KOPT-K1 (cell line): ENCODE results near the gene GPR142.
"Not testable (repeated sequence)": the region's sequence is repeated elsewhere in the genome, so short reads cannot be mapped to it uniquely, and the experiment has no call there.

Experiments used
- H3K27ac ChIP-seq: fragments of 200-600 bp; sonication (generic); 2 replicates; pipeline ENCODE4 v1.5.1; 2016; ENCODE audit warnings: antibody characterized with exemption, mild to moderate bottlenecking, low read depth, low read length; ENCODE audit not compliant: poor library complexity, severe bottlenecking
- H3K36me3 ChIP-seq: fragments of 200-600 bp; sonication (generic); 2 replicates; pipeline ENCODE4 v1.5.1; 2017; ENCODE audit warnings: antibody characterized with exemption, mild to moderate bottlenecking, low read length, moderate library complexity; ENCODE audit not compliant: insufficient read depth
- H3K9me3 ChIP-seq: fragments of 200-600 bp; sonication (generic); 2 replicates; pipeline ENCODE4 v1.5.1; 2017; ENCODE audit warnings: antibody characterized with exemption, low read length, mild to moderate bottlenecking; ENCODE audit not compliant: insufficient read depth, poor library complexity, severe bottlenecking

Gene GPR142

GRCh38 chr17:74391771-74392170 is 24.5 kb downstream of the GPR142 start:
- H3K27ac ChIP-seq, result no peak overlapping the region
- no peaks in the 10 kb centered on the region for H3K9me3 ChIP-seq
- no peaks in the 10 kb centered on the region for H3K36me3 ChIP-seq

DNA sequence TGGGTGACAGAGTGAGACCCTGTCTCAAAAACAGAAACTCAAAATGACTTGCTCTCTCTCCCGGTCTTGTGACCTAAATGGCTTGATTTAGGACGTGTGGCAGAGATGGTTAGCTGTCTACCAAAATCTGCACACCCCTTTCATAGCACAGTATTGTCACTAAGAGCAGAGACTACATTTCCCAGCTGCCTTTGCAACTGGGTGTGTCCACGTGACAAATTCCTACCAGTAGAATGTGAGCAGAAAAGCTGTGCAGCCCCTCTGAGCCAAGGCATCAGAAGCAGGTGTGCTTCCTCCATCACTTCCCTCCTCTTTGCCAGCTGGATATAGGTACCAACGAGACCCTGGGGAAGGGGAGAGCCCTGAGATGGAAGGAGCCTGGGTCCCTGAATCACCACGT is 25.5 kb downstream of the GPR142 start:
- Histone ChIP-seq H3K36me3 (no peaks in the 10 kb centered on the region), H3K9me3 (no peaks in the 10 kb centered on the region), H3K27ac (no peak overlapping the region)

- no peak overlapping the region for H3K27ac ChIP-seq
- H3K36me3 ChIP-seq, result no peaks in the 10 kb centered on the region
- no peaks in the 10 kb centered on the region for H3K9me3 ChIP-seq
These were observed 26.1 kb downstream of the GPR142 start for GRCh38 chr17:74393346-74393942.

GRCh38 chr17:74394275-74394950 is 27.1 kb downstream of the GPR142 start:
- Histone ChIP-seq H3K27ac (no peak overlapping the region), H3K9me3 (no peaks in the 10 kb centered on the region), H3K36me3 (no peaks in the 10 kb centered on the region)

DNA sequence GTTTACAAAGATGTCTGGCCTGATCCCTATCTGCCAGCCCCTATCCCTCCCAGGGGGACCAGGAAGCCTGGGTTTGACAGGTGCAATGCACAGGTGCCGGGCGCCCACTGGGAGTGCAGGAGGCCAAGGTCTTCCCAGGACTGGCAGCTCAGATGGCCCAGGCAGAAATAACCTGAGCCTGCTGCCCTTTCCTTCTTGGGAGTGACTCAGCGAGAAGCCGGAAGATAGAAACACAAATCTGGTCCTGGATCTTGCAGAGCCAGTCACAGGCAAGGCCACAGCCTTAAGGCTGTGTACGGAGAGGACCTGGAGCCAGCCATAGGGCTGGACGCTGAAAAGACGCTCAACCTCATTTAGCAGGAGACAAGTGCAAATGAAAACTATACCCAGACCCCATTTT is 27.7 kb downstream of the GPR142 start:
- H3K27ac ChIP-seq, result no peak overlapping the region
- H3K36me3 ChIP-seq, result no peaks in the 10 kb centered on the region
- H3K9me3 ChIP-seq, result no peaks in the 10 kb centered on the region

DNA sequence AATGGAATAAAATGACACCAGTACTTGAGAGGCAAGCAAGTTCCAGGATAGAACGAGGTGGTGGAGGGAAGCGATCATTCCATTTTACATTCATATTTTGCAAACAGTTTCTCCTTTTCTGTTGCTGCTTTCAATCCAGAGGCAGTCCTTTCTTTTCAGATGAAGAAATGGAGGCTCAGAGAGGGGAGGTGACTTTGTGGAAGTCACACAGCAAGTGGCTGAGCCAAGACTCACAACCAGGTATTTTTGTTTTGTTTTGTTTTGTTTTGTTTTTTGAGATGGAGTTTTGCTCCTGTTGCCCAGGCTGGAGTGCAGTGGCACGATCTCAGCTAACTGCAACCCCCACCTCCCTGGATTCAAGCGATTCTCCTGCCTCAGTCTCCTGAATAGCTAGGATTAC is 29.3 kb downstream of the GPR142 start:
- Histone ChIP-seq H3K36me3 (no peaks in the 10 kb centered on the region), H3K27ac (no peak overlapping the region)

GRCh38 chr17:74402048-74402447 is 34.7 kb downstream of the GPR142 start:
- no peaks in the 10 kb centered on the region for H3K36me3 ChIP-seq
- no peak overlapping the region for H3K27ac ChIP-seq
- no peaks in the 10 kb centered on the region for H3K9me3 ChIP-seq

More for the DNA sequence above, 29.3 kb downstream of the GPR142 start:
- no peaks in the 10 kb centered on the region for H3K9me3 ChIP-seq

DNA sequence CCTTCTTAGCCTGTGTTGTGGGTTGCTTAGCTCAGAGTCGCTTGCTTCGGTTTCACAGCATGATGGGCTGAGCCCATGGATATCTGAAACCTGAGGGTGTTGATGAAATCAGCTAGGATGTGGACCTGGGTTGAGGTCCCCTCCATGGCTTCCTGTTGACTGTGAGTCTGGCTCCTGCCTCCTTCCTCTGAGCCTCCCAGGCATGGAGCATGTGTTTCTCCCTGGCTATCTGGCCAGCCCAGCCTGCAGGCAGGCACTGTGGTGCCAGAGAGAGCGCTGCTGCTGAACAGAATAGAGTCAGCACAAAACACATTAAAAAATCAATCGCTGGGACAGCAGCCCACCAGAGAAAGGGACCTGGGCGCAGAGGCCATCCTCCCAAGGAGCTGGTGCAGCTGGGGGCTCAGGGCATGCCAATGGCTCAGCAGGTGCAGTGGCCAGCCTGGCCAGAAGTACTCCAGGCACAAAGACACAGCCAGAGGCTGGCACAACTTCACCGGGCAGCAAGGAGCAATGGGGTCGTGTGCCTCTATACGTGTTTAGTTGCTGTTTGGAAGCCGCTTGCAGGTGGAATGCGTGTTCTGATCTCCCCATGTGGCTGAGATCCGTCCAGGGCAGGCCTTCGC is 36.3 kb downstream of the GPR142 start:
- H3K27ac ChIP-seq, result no peak overlapping the region
- H3K36me3 ChIP-seq, result no peaks in the 10 kb centered on the region
- H3K9me3 ChIP-seq, result no peaks in the 10 kb centered on the region

- Histone ChIP-seq H3K9me3 (no peaks in the 10 kb centered on the region), H3K27ac (no peak overlapping the region)
These were observed 36.9 kb downstream of the GPR142 start for GRCh38 chr17:74404218-74404617.

GRCh38 chr17:74404789-74405188 is 37.5 kb downstream of the GPR142 start:
- Histone ChIP-seq H3K36me3 (no peaks in the 10 kb centered on the region), H3K9me3 (no peaks in the 10 kb centered on the region), H3K27ac (no peak overlapping the region)

More at GRCh38 chr17:74404218-74404617, 36.9 kb downstream of the GPR142 start:
- H3K36me3 ChIP-seq, result no peaks in the 10 kb centered on the region

GRCh38 chr17:74405311-74405710 is 38.0 kb downstream of the GPR142 start:
- not testable (repeated sequence) for H3K36me3 ChIP-seq, H3K27ac ChIP-seq, H3K9me3 ChIP-seq

GRCh38 chr17:74407384-74407783 is 40.1 kb downstream of the GPR142 start:
- no peaks in the 10 kb centered on the region for H3K36me3 ChIP-seq
- no peak overlapping the region for H3K27ac ChIP-seq
- no peaks in the 10 kb centered on the region for H3K9me3 ChIP-seq

DNA sequence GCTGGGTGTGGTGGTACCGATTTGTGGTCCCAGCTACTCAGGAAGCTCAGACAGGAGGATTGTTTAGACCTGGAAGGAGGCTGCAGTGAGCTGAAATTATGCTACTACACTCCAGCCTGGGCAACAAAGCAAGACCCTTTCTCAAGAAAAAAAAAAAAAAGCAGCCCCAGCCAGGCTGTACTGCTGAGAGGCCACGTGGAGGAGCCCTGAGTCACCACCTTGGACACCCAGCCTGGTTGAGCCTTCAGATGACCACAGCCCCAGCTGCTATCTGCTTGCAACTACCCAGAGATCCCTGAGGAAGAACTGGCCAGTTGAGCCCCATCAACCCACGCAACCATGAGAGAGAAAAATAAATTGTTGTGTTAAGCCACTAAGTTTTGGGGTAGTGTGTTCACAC is 41.0 kb downstream of the GPR142 start:
- Histone ChIP-seq H3K27ac (no peak overlapping the region), H3K36me3 (no peaks in the 10 kb centered on the region), H3K9me3 (no peaks in the 10 kb centered on the region)

- Histone ChIP-seq H3K36me3 (no peaks in the 10 kb centered on the region), H3K9me3 (no peaks in the 10 kb centered on the region), H3K27ac (no peak overlapping the region)
These were observed 41.5 kb downstream of the GPR142 start for GRCh38 chr17:74408815-74409214.

- no peaks in the 10 kb centered on the region for H3K36me3 ChIP-seq
- no peak overlapping the region for H3K27ac ChIP-seq
- H3K9me3 ChIP-seq, result no peaks in the 10 kb centered on the region
These were observed 42.7 kb downstream of the GPR142 start for GRCh38 chr17:74410001-74410443.

- H3K9me3 ChIP-seq, result no peaks in the 10 kb centered on the region
These were observed 45.3 kb downstream of the GPR142 start for GRCh38 chr17:74412581-74412980.

More at GRCh38 chr17:74412581-74412980, 45.3 kb downstream of the GPR142 start:
- Histone ChIP-seq H3K36me3 (no peaks in the 10 kb centered on the region), H3K27ac (no peak overlapping the region)
